Loucy (cell line): ENCODE data around the gene TUBA4B.

ENCODE experiments used
- CTCF ChIP-seq: fragments of 200-600 bp; sonication (generic); conservative IDR thresholded peaks from 2 replicates; pipeline ENCODE4 v1.5.1; 2014; ENCODE audit warnings: mild to moderate bottlenecking, antibody characterized with exemption, low read length
- EZH2phosphoT487 ChIP-seq: fragments of 200-600 bp; IDR thresholded peaks from 2 replicates; pipeline ENCODE4 v1.6.1; 2018; ENCODE audit warnings: antibody characterized with exemption, mild to moderate bottlenecking, moderate library complexity, borderline replicate concordance

GRCh38 chr2:219228041-219228910 is 24.8 kb upstream of the TUBA4B start:
- TF ChIP-seq CTCF (no peak), EZH2phosphoT487 (no peak)
